Right lung (tissue), 5 donors: ENCODE results near the gene HERC3. TPM values are rescaled to one million over a fixed set of nuclear protein-coding genes. Genes with fewer than 3 reads are reported as not detected.

Experiments
- DNase-seq, 2 donors: peaks; one replicate each; pipeline ENCODE4 v3.0.0-alpha.2; 2013
- polyA plus RNA-seq, 5 donors: library from polyadenylated mRNA; unstranded; fragments of 120-200 nt; gene quantifications; one replicate each; pipeline versions ENCODE4 v1.2.1 to v1.2.3, GENCODE V29; 2013; ENCODE audit warnings: inconsistent platforms in 1 of 5, low replicate concordance in 1 of 5; ENCODE audit not compliant: insufficient read length in 5 of 5, insufficient read depth in 1 of 5

The HERC3 gene
- polyA plus RNA-seq, 5 donors: 13.9 to 22.7 (median 19.1) TPM

DNA sequence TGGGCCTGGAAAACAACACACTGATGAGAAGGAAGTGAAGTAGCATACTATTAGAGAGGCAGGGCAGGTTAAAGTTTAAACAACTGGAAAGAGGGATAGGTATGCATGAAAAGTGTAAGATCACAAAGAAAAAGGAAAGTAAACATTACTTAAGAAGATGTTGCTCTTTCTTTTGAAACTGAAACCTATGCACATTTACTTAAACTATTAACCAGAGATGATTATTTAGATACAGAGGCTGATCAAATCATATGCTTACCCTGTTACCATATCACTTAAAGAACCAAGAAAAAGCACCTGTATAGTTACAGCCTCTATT is 67.6 kb downstream of the HERC3 start:
- DNase-seq: no peak

DNA sequence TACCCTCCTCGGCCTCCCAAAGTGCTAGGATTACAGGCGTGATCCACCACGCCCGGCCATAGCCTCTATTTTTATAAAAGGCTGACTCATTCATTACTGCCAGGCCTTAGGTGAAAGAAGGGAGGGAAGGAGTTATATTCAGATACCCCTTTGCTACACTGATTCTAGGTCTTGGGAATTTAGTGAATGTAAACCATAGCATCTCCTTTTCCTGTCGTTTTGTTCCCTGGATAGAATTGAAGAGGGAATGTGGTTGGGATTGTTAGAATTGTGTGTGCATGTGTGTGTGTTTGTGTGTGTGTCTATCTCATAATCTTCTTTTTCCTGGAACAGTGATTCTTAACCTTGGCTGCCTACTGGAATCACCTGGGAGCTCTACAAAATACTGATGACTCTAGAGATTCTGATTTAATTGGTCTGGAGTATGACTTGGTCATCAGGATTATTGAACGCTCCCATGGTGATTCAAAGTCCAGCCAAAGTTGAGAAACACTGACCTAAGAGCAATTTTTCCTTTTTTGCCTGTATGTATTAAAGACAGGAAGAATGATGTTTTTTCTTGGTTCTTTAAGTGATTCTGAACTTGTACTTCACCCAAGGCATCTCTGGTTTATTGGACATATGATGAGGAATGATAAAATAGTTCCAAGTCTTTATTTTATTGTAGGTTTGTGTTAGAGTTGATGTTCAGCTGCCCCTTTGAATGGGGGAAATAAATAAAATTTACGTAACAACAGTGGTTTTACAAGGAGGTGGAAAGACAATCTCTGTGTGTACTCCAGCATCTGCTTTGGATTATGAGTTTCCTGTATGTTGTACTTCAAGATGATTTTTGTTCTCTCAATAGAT is 68.4 kb downstream of the HERC3 start:
- no peak for DNase-seq

DNA sequence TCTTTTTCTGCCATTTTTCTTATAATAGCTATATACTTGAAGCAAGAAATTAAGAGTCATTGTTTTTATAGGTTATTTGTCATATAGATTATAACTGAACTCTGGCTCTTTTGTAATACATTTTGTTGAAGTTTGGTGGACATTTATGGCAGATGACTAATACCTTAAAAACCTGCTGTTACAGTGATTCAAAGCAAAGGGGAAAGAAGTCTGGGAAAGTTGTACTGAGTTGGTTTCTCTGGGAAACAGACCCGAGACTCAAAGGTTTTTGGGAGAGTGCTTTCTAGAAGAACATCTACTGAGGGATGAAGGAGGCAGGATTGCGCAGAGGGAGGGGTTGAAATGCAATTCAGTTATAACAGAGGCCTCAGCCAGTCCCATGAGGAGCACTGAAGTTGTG is 69.5 kb downstream of the HERC3 start:
- no peak for DNase-seq

DNA sequence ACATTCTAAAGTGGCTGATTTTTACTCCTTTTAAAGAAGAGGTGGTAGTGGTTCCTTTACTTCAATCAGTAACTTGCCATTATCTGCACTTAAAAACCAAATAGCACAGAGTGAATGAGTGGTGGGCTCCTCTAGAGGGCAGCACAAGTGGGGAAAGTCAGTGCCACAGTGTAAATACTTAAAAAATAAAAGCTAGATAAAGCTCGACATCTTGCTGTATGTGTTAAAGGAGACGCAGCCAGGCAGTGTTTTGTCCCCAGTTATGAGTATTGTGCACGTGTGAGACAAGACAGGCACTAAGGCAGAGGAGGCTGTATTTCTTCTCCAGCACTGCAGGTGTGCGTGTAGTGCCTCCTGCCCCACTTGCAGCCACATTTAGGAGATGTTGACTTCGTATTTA is 80.7 kb downstream of the HERC3 start:
- peak; percentile 11 to 30 for DNase-seq

DNA sequence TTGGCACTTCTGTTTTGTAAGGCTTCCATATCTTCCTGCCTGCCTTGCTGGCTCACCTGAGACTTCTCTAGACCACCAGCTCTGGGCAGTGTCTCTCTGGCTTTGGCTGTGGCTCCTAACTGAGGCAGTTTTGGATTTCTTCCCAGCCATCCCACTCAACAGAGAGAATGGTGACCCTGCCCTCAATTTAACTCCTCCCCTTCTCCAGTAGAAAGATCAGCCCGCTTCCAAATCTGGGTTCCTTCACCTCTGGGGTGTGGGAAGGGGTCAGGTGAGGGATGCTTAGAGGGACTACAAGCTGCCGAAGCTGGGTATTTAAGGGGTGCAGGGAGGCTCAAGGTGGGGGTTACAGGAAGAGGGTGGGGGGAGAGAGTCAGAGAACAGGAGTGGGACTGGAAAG is 81.6 kb downstream of the HERC3 start:
- no peak for DNase-seq

DNA sequence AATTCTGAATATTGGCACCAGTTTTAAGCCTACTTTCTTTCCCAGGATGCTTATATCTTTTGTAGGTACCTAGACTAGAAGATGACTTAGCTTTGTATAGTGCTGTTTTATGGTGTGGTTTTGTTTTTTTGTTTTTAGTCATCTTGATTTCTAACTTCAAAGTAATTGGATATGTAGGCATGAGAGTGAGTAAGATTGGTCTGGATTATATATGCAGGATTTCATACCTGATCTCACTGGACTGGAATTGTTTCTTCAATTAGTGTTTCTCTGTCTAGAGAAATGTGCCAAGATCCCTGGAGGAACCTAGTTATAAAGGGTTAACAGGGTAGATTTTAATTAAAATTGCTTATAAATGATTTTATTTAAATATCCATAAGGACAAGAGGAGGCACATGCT is 82.3 kb downstream of the HERC3 start:
- DNase-seq: no peak

DNA sequence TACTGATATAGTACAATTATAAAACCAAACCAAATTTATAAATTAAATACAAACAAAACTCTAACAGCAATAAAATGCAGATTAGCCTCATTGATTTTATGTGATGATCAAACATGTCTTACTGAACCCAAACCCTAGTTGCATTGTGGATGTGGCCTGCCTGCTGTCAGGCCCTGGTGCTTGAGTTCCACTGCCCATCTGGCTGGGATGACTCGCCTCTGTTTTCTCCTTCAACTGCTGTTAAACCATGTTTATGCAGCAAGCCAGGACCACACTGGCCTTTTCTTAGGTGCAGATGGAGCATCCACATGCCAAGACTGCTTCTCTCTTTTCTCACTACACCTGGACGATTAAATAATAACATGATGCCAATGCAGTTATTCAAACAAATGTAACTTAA is 82.7 kb downstream of the HERC3 start:
- DNase-seq: no peak

DNA sequence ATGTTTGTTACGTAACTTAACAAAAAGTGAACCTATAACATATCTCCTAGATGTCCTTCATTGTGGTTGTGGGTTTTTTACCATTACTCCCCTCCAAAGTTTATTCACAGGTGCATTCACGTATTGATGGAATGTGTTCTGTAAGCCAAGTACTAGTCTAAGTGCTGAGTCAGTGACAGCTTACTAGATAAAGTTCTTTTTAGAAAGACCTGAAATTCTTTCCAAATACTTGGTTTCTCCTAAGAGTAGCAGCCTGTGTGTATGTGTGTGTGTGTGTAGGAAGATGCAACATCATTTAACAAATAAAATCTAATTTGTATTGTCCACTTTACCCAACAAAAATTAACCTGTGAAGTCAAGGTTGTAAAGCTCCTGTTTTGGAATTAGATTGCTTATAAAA is 83.3 kb downstream of the HERC3 start:
- no peak for DNase-seq

DNA sequence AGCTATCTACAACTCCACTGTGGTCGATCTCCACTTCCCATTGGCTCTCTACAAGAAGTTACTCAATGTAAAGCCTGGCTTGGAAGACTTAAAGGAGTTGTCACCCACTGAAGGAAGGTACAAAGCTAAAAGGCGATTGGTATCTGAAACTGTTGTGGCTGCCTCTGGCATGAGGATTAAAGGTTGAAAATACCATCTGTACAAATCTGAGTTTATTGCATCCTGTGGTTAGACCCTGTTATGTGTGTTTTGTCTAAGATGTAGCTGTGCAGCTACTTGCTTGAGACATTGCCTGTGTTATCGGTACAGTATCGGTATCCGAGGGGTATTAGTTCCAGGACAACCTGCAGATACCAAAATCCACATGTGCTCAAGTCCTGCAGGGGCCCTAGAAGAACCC is 88.9 kb downstream of the HERC3 start:
- DNase-seq: no peak

DNA sequence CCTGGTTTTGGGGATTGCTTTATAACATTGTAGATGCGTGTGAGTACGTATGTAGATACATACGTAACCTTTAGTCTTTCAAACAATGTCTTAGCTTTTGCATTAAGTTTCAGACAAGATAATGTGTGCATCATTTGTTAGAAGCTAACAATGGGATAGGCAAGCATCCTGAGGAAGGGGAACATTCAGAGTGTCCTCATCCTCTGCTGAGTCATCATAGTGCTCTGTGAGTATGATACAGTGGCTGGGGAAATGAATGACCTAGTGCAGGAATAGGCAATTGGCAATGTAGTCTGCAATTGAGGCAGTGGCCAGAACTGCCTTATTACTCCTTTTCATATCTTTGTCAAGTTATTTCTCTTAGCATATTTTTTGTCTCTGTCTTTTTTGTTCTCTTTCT is 98.1 kb downstream of the HERC3 start:
- no peak for DNase-seq

DNA sequence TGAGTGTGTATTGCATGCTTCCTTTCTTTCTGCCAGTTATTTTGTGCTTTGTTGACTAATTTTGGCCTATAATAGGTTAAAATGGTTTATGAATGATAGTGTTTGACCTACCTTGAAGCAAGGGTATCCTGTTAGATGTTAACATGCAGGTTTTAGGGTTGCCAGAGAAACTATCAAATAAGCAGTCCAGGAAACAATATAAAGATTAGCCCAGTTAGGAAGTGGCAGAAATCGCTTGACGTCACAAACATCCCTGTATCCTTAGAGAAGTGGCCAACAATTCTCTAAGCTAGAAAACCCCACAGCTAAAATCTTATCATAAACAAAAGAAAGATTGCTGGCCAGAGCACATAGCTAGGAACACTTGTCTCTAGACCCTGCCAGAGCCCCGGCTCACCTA is 101.5 kb downstream of the HERC3 start:
- no peak for DNase-seq

DNA sequence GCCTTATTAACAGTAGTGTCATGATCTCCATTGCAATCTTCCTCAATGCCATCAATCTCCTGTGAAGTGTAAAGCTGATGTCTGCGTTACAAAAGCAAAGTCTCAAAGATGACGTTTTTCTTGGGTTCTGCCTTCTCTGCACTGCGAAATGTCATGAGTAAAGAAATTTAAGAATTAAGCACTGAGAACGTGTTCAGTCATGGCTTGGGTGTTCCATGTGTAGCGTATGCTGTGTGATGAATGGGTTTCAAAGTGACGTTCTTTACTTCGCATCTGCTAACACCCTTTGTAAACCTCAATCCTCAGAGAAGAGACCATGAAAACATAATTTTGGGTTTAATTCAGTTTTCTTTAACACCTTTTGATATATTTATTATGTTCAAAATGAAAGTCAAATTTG is 104.3 kb downstream of the HERC3 start:
- DNase-seq: no peak

DNA sequence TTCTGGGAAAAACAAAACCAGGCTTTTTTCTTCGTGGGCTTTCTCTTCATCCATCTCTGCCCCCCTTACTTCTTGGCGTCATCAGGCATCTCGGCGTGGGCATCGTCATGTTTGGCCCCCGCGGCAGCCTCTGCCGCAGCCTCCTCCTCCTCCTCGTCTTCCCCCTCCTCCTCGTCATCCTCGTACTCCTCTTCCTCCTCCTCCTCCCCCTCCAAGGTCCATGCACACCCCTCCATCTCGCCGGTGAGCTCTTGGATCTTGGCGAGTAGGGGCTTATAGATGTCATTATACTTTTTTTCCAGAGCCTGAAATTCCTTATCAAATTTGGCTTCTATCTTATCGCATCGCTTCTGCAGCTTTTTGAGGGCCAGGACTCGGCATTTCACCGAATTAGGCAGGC is 104.9 kb downstream of the HERC3 start:
- peak in 1 of 2 donors; percentile 23 for DNase-seq

DNA sequence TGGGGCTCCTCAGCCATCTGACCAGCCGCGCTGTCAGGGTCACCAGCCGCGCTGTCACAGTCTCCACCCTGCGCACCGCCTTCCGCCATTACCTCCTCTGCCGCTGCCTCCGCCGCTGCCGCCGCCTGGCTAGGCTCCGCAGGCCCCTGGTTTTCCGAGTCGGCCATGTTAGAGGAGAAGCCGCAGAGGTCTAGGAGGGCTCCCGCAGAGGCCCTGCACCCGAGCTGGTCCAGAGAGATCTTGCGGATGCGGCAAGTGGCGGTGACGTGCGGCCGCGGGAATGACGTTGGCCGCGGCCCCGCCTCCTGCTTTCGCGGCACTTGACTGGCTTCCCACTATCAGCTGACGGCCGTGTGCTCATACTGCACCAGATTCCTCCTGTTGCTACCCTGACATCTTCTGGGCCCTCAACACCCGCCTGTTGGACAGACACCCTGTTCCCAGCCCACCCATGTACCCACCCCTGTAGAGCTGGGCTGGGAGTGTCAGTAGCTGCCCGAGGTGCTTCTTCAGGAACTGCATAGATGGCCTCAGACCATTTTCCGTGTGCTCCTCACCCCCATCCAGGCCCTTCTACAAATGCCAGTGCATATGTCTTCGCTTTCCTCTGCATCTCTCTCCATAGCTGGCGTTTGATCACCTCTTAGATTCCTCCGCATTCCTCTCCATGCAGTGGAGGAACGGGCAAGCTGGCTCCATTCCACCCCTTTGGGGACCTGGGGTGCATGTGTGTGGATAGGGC is 105.5 kb downstream of the HERC3 start, which contains the start of gene NAP1L5:
TSS of gene NAP1L5 (minus strand) at position 242 of the 742 bp plus-strand sequence. CDS start at position 167, 75 bp downstream.
- peak; percentile 52 to 60 for DNase-seq

DNA sequence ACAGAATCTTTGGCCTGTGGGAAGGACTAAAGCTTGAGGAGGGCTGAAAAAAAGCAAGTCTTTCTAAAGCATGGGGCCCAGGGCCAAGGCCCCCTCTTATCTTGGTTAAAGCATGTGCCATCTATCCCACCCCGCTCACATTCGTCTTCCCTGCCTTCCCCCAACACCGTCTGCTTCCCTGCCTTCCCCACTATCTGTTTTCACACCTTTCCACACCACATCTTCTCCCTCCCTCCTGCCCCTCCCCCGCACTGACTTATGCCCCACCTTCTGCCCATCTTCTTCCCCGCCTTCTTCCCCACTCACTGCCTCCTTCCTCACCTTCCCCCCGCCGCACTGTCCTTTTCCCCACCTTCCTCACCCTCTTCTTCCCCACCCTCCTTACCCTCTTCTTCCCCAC is 106.2 kb downstream of the HERC3 start:
- no peak for DNase-seq

DNA sequence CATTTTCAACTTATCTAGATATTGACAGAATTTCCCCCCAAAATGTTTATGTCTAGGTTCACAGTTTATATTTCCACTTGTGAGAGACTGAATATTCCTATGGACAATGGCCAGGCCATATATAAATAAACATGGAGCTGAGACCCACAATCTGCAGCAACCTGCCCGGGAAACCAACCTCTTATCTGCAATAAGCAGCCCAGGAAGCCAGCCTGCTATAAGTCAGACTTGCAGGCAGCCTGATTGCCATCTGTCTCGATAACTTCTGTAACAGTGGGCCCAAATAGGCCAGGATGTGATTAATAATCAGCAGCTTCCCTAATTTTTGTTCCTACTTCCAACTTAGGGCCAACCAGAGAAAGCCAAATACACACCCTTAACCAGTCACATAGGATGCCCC is 110.5 kb downstream of the HERC3 start:
- DNase-seq: no peak

DNA sequence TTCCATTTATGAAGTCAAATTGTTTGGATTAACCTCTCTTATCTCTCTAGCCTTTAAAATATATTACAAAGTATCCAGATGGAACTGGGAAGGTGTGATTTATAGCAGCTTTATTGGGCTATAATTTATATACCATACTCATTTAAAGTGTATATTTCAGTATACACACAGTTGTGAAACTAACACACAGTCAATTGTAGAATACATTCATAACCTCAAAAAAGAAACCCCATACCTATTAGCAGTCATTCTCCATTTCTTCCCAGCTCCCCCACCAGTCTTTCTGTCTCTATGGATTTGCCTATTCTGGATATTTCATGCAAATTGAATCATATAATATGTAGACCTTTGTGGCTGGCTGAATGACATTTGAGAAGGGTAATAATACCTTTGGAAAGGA is 112.9 kb downstream of the HERC3 start:
- DNase-seq: no peak

DNA sequence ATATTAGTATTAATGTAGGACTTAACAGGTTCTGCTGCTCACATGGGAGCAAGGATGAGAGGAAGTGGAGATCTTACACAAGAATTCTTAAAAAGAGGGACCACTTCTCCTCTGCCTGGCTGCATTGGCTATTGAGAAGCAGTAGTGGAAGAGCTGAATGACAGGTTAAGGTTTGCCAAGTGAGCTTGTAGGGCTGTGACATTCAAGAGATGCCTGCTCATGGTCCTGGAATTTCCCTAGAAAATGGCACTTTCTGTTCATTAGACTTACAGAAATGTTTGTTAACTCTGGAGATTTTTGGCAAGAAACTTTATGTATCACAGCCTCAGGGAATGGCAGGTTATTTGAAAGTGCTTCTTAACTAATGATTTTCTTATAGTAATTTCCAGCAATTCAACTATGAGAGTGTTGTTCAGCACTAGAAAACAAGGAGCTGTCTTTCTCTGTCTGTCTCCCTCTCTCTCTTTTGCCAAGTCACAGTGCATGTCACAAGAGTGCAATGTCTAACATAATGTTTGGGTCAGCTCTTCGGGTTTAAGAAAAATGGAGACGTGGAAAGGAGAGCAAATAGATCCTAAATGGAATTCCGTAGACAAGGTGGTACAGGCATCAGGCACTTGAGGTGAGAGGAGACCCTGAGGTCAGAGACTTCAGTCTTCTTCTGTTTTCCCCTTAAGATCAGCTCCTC is 113.7 kb downstream of the HERC3 start:
- no peak for DNase-seq

DNA sequence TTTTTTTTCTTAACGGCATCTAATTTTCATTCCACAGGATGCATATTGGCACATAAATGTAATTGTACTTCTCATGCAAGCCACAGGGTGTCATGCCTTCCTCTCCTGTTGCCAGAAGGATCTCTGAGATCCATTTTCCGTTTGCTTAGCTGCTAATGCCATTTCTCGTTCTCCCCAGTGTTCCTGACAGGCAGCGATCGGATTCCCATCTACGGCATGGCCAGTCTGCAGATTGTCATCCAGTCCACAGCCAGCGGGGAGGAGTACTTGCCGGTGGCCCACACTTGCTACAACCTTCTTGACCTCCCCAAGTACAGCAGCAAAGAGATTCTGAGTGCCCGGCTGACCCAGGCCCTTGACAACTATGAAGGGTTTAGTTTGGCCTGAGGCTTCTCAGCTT is 114.3 kb downstream of the HERC3 start:
- peak; percentile 56 to 60 for DNase-seq

DNA sequence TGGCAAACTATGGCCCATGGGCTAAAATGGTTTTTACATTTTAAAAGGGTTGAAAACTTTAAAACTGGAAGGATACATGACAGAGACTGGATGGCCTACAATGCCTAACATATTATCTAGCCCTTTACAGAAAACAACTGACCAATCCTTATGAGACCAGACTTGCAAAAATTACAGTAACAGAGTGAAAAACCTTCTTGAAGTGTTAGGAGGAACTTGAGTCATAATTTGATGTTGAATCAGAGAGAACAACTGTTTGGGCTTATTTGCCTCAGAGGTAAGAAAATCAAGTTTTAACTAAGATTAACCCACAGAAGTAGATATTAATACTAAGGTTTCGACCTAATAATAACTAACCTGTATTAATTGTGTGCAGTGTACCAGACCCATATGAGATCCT is 117.7 kb downstream of the HERC3 start:
- DNase-seq: no peak

DNA sequence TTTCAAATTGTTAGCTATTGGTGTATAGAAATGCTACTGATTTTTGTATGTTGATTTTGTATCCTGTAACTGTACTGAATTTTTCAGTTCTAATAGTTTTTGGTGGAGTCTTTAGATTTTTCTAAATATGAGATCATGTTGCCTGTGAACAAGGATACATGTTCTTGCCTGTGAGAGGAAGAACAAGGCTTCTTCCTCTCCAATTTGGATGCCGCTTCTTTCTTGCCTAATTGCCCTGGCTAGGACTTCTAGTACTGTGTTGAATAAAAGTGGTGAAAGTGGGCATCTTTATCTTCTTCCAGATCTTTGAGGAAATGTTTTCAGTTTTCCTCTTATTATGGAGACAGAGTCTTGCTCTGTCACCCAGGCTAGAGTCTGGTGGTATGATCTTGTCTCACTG is 121.5 kb downstream of the HERC3 start:
- no peak for DNase-seq

DNA sequence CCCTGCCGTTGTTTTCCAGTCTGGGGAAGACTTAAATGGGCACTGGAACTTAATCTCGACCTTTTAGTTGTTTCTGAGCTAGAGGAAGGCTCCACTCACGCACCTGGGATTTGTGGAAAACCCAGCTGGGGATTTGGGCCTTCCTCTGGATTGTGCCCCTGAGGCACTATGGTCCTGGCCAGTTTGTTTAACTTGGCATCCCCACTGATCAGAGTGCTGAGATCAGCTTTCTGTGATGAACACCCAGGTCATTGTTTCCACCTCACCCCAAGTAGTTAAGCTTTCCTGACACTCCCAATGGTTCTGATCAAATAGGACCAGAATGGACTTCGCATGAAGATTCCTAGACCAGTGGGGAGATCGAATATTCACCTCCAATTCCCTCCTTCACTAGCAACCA is 125.8 kb downstream of the HERC3 start:
- no peak for DNase-seq

DNA sequence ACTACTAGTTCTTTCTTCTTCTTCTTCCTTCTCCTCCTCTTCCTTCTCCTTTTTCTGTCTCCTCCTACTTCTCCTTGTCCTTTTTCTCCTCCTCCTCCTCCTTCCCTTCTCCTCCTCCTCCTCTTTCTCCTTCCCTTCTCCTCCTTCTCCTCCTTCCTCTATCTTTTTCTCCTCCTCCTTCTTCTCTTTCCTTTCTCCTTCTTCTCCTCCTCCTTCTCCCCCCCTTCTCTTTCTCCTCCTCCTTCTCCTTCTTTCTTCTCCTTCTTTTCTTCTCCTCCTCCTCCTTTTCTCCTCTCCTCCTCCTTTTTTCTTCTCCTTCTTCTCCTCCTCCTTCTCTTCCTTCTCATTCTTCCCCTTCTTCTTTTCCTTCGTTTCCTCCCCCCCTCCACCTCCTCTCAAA is 127.1 kb downstream of the HERC3 start:
- DNase-seq: no peak
